H1 (cell line): ENCODE measurements around the gene CEACAM16. TPM values are rescaled to one million over a fixed set of nuclear protein-coding genes. Genes with fewer than 3 reads are reported as not detected.

Experiments used
- CTCF ChIA-PET: fragments of 300-600 bp; sonication (Branson Sonifier 250); formaldehyde crosslinking; loops from one replicate; lab custom pipeline; 2021; ENCODE audit not compliant: partially characterized antibody; lab: Charles Lee
- POLR2A ChIA-PET: fragments of 300-600 bp; sonication (Branson Sonifier 250); formaldehyde crosslinking; loops from one replicate; lab custom pipeline; 2021; ENCODE audit warnings: inconsistent platforms; ENCODE audit not compliant: partially characterized antibody; lab: Charles Lee
- DNase-seq, 2 experiments: peaks; one replicate each; pipeline versions ENCODE4 v3.0.0 to v3.0.0-alpha.2; 2010 to 2022; ENCODE audit warnings: low spot score in 2 of 2, low read depth in 1 of 2, mixed read lengths in 1 of 2
- FAIRE-seq: peaks from 2 replicates; lab custom pipeline; 2011; peaks lifted over from hg19 to GRCh38; lab: Jason Lieb, UNC
- H2AFZ ChIP-seq: 2 replicates; pipeline ENCODE4 v1.8.1; 2012; ENCODE audit warnings: low read length, inconsistent platforms
- H2AK5ac ChIP-seq: 2 replicates; pipeline ENCODE4 v1.6.1; 2013; ENCODE audit warnings: low read depth, low read length
- H2BK120ac ChIP-seq: replicated peaks from 2 replicates; pipeline ENCODE3; 2013; ENCODE audit warnings: low read depth, low read length, inconsistent platforms
- H2BK12ac ChIP-seq: 2 replicates; pipeline ENCODE4 v1.6.1; 2013; ENCODE audit warnings: low read depth, low read length
- H2BK15ac ChIP-seq: 2 replicates; pipeline ENCODE4 v1.6.1; 2013; ENCODE audit warnings: low read length
- H2BK20ac ChIP-seq: 2 replicates; pipeline ENCODE4 v1.6.1; 2013; ENCODE audit warnings: low read length
- H2BK5ac ChIP-seq: 2 replicates; pipeline ENCODE4 v1.6.1; 2013; ENCODE audit warnings: low read depth, low read length
- H3K14ac ChIP-seq: 2 replicates; pipeline ENCODE4 v1.6.1; 2013; ENCODE audit warnings: inconsistent platforms; ENCODE audit not compliant: insufficient read length
- H3K18ac ChIP-seq: 2 replicates; pipeline ENCODE4 v1.6.1; 2013; ENCODE audit warnings: low read length; ENCODE audit errors: extremely low read depth
- H3K23ac ChIP-seq: 2 replicates; pipeline ENCODE4 v1.6.1; 2013; ENCODE audit warnings: inconsistent platforms; ENCODE audit not compliant: insufficient read length
- H3K23me2 ChIP-seq: 2 replicates; pipeline ENCODE4 v1.6.1; 2013; ENCODE audit warnings: low read depth, low read length
- H3K27ac ChIP-seq: 2 replicates; pipeline ENCODE4 v1.6.1; 2011; ENCODE audit warnings: low read depth, low read length, inconsistent platforms
- H3K27me3 ChIP-seq, 4 experiments: replicated peaks in 1 of 4; 1 replicate in 1 of 4; 2 replicates in 3 of 4; pipeline versions ENCODE4 v1.6.1 to v1.8.1; 2011 to 2013; ENCODE audit warnings: low read length in 3 of 4, mild to moderate bottlenecking in 3 of 4, inconsistent platforms in 2 of 4, mixed read lengths in 2 of 4, moderate library complexity in 1 of 4; ENCODE audit not compliant: control insufficient read depth in 3 of 4, insufficient read depth in 3 of 4; ENCODE audit errors: extremely low read depth in 1 of 4
- H3K36me3 ChIP-seq, 4 experiments: 2 replicates each; pipeline versions ENCODE4 v1.6.1 to v1.8.1; 2011 to 2013; ENCODE audit warnings: mild to moderate bottlenecking in 4 of 4, low read length in 3 of 4, moderate library complexity in 2 of 4, control low read depth in 1 of 4, inconsistent platforms in 1 of 4; ENCODE audit not compliant: insufficient read depth in 4 of 4, control insufficient read depth in 2 of 4
- H3K4ac ChIP-seq: replicated peaks from 2 replicates; pipeline ENCODE3; 2013; ENCODE audit warnings: low read length, low read depth, mixed read lengths, inconsistent platforms; ENCODE audit not compliant: insufficient read length
- H3K4me1 ChIP-seq, 4 experiments: replicated peaks in 1 of 4; 1 replicate in 1 of 4; 2 replicates in 3 of 4; pipeline versions ENCODE4 v1.6.1 to v1.8.1; 2011 to 2013; ENCODE audit warnings: low read length in 3 of 4, inconsistent platforms in 2 of 4, mixed read lengths in 1 of 4; ENCODE audit not compliant: insufficient read depth in 4 of 4, control insufficient read depth in 3 of 4
- H3K4me2 ChIP-seq, 2 experiments: 2 replicates each; pipeline versions ENCODE4 v1.6.1 to v1.8.1; 2011 to 2013; ENCODE audit warnings: low read depth in 2 of 2, low read length in 2 of 2, control low read depth in 1 of 2, inconsistent platforms in 1 of 2, mild to moderate bottlenecking in 1 of 2; ENCODE audit not compliant: insufficient read depth in 1 of 2
- H3K4me3 ChIP-seq, 4 experiments: fragments of 200-600, 300-600 bp in 1 of 4; sonication (generic), shearing (Covaris generic), sonication (Bioruptor Twin) in 1 of 4; 2 replicates each; pipeline versions ENCODE4 v1.5.1 to v1.8.1; 2011 to 2016; ENCODE audit warnings: low read length in 4 of 4, low read depth in 3 of 4, control low read depth in 2 of 4, inconsistent platforms in 2 of 4, mild to moderate bottlenecking in 2 of 4, mixed read lengths in 1 of 4, moderate library complexity in 1 of 4; ENCODE audit not compliant: insufficient read depth in 2 of 4; ENCODE audit errors: extremely low read depth in 1 of 4
- H3K56ac ChIP-seq: replicated peaks from 2 replicates; pipeline ENCODE3; 2013; ENCODE audit warnings: low read depth, mild to moderate bottlenecking, mixed read lengths, low read length, inconsistent platforms; ENCODE audit not compliant: insufficient read length
- H3K79me1 ChIP-seq: 2 replicates; pipeline ENCODE4 v1.6.1; 2013; ENCODE audit warnings: low read depth, low read length, control low read depth
- H3K79me2 ChIP-seq, 2 experiments: 2 replicates each; pipeline versions ENCODE4 v1.6.1 to v1.8.1; 2012 to 2013; ENCODE audit warnings: low read length in 2 of 2, mild to moderate bottlenecking in 2 of 2, inconsistent platforms in 1 of 2; ENCODE audit not compliant: insufficient read depth in 2 of 2, control insufficient read depth in 1 of 2
- H3K9ac ChIP-seq, 4 experiments: replicated peaks in 1 of 4; 1 replicate in 1 of 4; 2 replicates in 3 of 4; pipeline versions ENCODE4 v1.6.1 to v1.8.1; 2011 to 2013; ENCODE audit warnings: low read depth in 3 of 4, low read length in 3 of 4, control low read depth in 2 of 4, mild to moderate bottlenecking in 2 of 4, moderate library complexity in 2 of 4, inconsistent platforms in 1 of 4; ENCODE audit errors: extremely low read depth in 1 of 4
- H3K9me3 ChIP-seq, 2 experiments: 2 replicates each; pipeline versions ENCODE4 v1.6.1 to v1.8.1; 2012 to 2013; ENCODE audit warnings: mild to moderate bottlenecking in 2 of 2, moderate library complexity in 2 of 2, control low read depth in 1 of 2, inconsistent platforms in 1 of 2, low read depth in 1 of 2, low read length in 1 of 2, mixed read lengths in 1 of 2; ENCODE audit not compliant: insufficient read depth in 2 of 2
- H4K20me1 ChIP-seq, 2 experiments: replicated peaks in 1 of 2; 2 replicates each; pipeline versions ENCODE3 to v1.8.1; 2011 to 2013; ENCODE audit warnings: inconsistent platforms in 2 of 2, low read length in 2 of 2, mild to moderate bottlenecking in 1 of 2; ENCODE audit not compliant: insufficient read depth in 2 of 2, control insufficient read depth in 1 of 2
- H4K5ac ChIP-seq: 2 replicates; pipeline ENCODE4 v1.6.1; 2013; ENCODE audit warnings: low read length, low read depth, mixed read lengths, inconsistent platforms; ENCODE audit not compliant: insufficient read length
- H4K8ac ChIP-seq: 2 replicates; pipeline ENCODE4 v1.8.0; 2013; ENCODE audit warnings: mild to moderate bottlenecking, moderate library complexity, low read length, inconsistent platforms; ENCODE audit not compliant: insufficient read depth; ENCODE audit errors: extremely low read depth
- H4K91ac ChIP-seq: replicated peaks from 2 replicates; pipeline ENCODE3; 2013; ENCODE audit warnings: low read length, mixed read lengths, inconsistent platforms; ENCODE audit not compliant: insufficient read length
- CEBPB ChIP-seq: IDR thresholded peaks from 2 replicates; pipeline ENCODE4 v1.6.1; 2012; ENCODE audit warnings: low read depth, low read length
- CHD1 ChIP-seq: IDR thresholded peaks from 2 replicates; pipeline ENCODE4 v1.6.1; 2012; ENCODE audit warnings: low read depth, low read length, improper control_type of control experiment
- E2F6 ChIP-seq: IDR thresholded peaks from 2 replicates; pipeline ENCODE4 v1.6.1; 2012; ENCODE audit warnings: inconsistent platforms
- EZH2 ChIP-seq: fragments of 200-600 bp; sonication (generic); IDR thresholded peaks from 2 replicates; pipeline ENCODE4 v1.7.1; 2012; ENCODE audit warnings: low read depth, mild to moderate bottlenecking, moderate library complexity, low read length, inconsistent platforms; ENCODE audit not compliant: severe bottlenecking
- POLR2A ChIP-seq, 2 experiments: IDR thresholded peaks; 1 replicate in 1 of 2; 2 replicates in 1 of 2; pipeline ENCODE4 v1.6.1; 2011; ENCODE audit warnings: low read depth in 2 of 2, low read length in 2 of 2, mild to moderate bottlenecking in 2 of 2; ENCODE audit errors: control extremely low read depth in 1 of 2
- RBBP5 ChIP-seq: IDR thresholded peaks from 2 replicates; pipeline ENCODE4 v1.7.1; 2012; ENCODE audit warnings: low read depth, mild to moderate bottlenecking, inconsistent platforms, low read length, moderate library complexity, borderline replicate concordance
- RNF2 ChIP-seq: fragments of 200-900, 300-1000 bp; sonication (generic); IDR thresholded peaks from 2 replicates; pipeline ENCODE4 v1.7.1; 2016; ENCODE audit warnings: borderline replicate concordance, low read depth, mild to moderate bottlenecking, antibody characterized with exemption, low read length; ENCODE audit not compliant: poor library complexity, severe bottlenecking; ENCODE audit errors: missing control alignments
- SAP30 ChIP-seq: fragments of 300-600 bp; sonication (generic); IDR thresholded peaks from 2 replicates; pipeline ENCODE4 v1.7.1; 2012; ENCODE audit warnings: low read length, moderate library complexity, mild to moderate bottlenecking, inconsistent platforms; ENCODE audit not compliant: insufficient read depth, insufficient replicate concordance
- SP2 ChIP-seq: IDR thresholded peaks from 2 replicates; pipeline ENCODE4 v1.6.1; 2012; ENCODE audit warnings: mild to moderate bottlenecking, low read length, inconsistent platforms
- SRF ChIP-seq: IDR thresholded peaks from 2 replicates; pipeline ENCODE4 v1.6.1; 2011; ENCODE audit warnings: mild to moderate bottlenecking, low read depth, low read length, moderate library complexity
- TBP ChIP-seq: IDR thresholded peaks from 2 replicates; pipeline ENCODE4 v1.6.1; 2011; ENCODE audit warnings: low read depth, low read length, improper control_type of control experiment
- WGBS, 2 experiments: shearing (Covaris generic) in 1 of 2; methylation state at CpG; one replicate each; pipeline versions ENCODE4 v1.1.6 to v1.1.7; 2013 to 2015; ENCODE audit warnings: low lambda C conversion rate in 2 of 2, mixed read lengths in 2 of 2, inconsistent platforms in 1 of 2, low coverage in 1 of 2, missing lambda C conversion rate in 1 of 2; ENCODE audit not compliant: insufficient replicate concordance in 2 of 2, insufficient coverage in 1 of 2, insufficient read length in 1 of 2; ENCODE audit errors: extremely low coverage in 1 of 2, missing lambda C conversion rate in 1 of 2; 5-methylcytosine and 5-hydroxymethylcytosine counted together
- polyA plus RNA-seq, 7 experiments: library from polyadenylated mRNA; depleted of rRNA in 3 of 7; stranded (reverse) in 5 of 7; unstranded in 2 of 7; fragments of >200 nt in 5 of 7; fragments of 200-250 nt in 2 of 7; gene quantifications; 1 replicate in 5 of 7; 2 replicates in 1 of 7; 4 replicates in 1 of 7; pipeline versions ENCODE4 v1.2.1 to v1.2.3, GENCODE V29; 2011 to 2013; ENCODE audit warnings: missing spikeins in 2 of 7, mixed read lengths in 2 of 7
- total RNA-seq: library from RNA; stranded (reverse); fragmentation: NEBNext Ultra II Directional; extraction: Animal tissue kit (Norgen Biotek cat#: 25700); gene quantifications from 2 replicates; pipeline ENCODE4 v1.2.1, GENCODE V29; 2021

Gene CEACAM16
- total and polyA plus RNA-seq, 2 of the 8 experiments (the other 6 are each of a cell fraction or from before 2014, with no cell fraction given): not detected

DNA sequence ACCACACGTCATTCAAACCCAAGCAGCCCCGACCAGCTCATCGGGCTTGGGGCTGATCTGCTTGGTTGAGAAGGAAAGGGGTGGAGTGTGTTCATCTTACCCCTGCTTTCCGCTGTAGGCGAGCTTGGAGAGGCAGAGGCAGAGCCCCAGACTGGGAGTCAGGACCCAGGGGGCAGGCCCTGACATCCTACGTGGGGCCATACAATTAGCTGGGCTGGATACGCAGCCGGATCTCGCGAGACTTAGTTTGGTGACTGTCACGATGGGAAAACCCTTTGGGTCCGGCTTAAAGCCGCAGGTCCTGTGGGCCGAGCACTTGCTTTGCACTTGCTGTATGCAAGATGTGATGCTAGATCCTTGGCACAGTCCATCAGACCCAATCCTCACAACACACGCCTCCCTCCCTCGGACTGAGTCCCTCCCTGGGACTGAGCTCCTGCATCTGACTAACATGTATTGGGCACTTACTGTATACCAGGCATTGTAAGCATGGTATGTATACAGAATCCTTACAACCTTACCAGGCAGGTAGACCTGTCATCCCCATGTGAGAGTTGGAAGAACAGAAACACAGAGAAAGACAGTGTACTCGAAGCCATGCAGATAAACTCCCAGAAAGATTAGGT lies 3.7 kb downstream of the CEACAM16 start:
- Histone ChIP-seq H2BK5ac (0 out of 2 replicates have a peak overlapping the region, but pooled peaks have one; percentile 19), H3K18ac (no peak overlapping the region), H2BK120ac (no peak overlapping the region), H3K79me2 (no peaks in the 10 kb centered on the region), H3K4me3 (no peak overlapping the region), H3K4me2 (no peak overlapping the region), H2BK12ac (peak overlapping the region; percentile 68; the same call in 1 of the 2 replicates), H4K8ac (no peak overlapping the region), H4K20me1 (no peaks in the 10 kb centered on the region), H3K9me3 (no peaks in the 10 kb centered on the region), H4K91ac (no peak overlapping the region), H3K23me2 (no peaks in the 10 kb centered on the region; the same call in 1 of the 2 replicates), H2AFZ (no peak overlapping the region), H3K79me1 (no peaks in the 10 kb centered on the region), H3K4me1 (no peaks in the 10 kb centered on the region; a peak in 3 of 7 replicates), H3K27ac (no peak overlapping the region), H3K14ac (no peak overlapping the region), H3K27me3 (0 out of 7 replicates have a peak, but pooled peaks cover 0 to 2% (median 0%) of the 10 kb centered on the region in 4 experiments), H3K23ac (no peak overlapping the region), H3K56ac (no peak overlapping the region), H2BK20ac (no peak overlapping the region), H2AK5ac (no peak overlapping the region), H2BK15ac (peak overlapping the region; percentile 89; the same call in 1 of the 2 replicates), H4K5ac (no peak overlapping the region), H3K36me3 (no peaks in the 10 kb centered on the region), H3K4ac (no peak overlapping the region), H3K9ac (no peak overlapping the region)
- WGBS, 2 experiments: 92% methylated on average over 17 of the region's 17 CpGs; no CpG with 5 or more reads in 1 of the 2 experiments
- POLR2A ChIA-PET: interaction anchor here (1.3 kb wide), 1 partner anchor 10 kb away, joined by 6 read pairs; no protein-coding TSS in a partner anchor
- FAIRE-seq (no peak), DNase-seq (no peak)
- CTCF ChIA-PET: interaction anchor here (0.6 to 1.9 kb wide), 9 partner anchors 8 to 261 kb away, joined by 3 to 5 read pairs (median 4); no protein-coding TSS in a partner anchor
- no peak for TF ChIP-seq TBP
- TF ChIP-seq RBBP5: no peak
- no peak for TF ChIP-seq RNF2
- TF ChIP-seq SRF: no peak
- TF ChIP-seq SAP30: no peak
- no peak for TF ChIP-seq SP2
- no peak for TF ChIP-seq EZH2
- no peak for TF ChIP-seq CEBPB
- TF ChIP-seq POLR2A (IDR thresholded peaks at IDR 0.05; ENCODE audit: control extremely low read depth in 1 of 2, low read depth in 2 of 2, low read length in 2 of 2): no peak
- TF ChIP-seq E2F6: no peak
- TF ChIP-seq CHD1: no peak
